Tibial nerve (tissue), 4 donors: ENCODE measurements around the gene MOCS1. TPM values are rescaled to one million over a fixed set of nuclear protein-coding genes. Genes with fewer than 3 reads are reported as not detected.

Source experiments
- DNase-seq, 2 donors: peaks; one replicate each; pipeline ENCODE4 v3.0.0-alpha.2; 2019; ENCODE audit warnings: low spot score in 2 of 2
- H3K27ac ChIP-seq, 4 donors: fragments of 200-600 bp; sonication (generic) in 3 of 4; one replicate each; pipeline ENCODE4 v1.5.1; 2017 to 2019; ENCODE audit warnings: mild to moderate bottlenecking in 1 of 4
- H3K27me3 ChIP-seq, 2 donors: fragments of 200-600 bp; sonication (generic) in 1 of 2; one replicate each; pipeline versions ENCODE4 v1.5.1 to v1.6.0; 2017 to 2019
- H3K36me3 ChIP-seq, 3 donors: fragments of 200-600 bp; sonication (generic); one replicate each; pipeline ENCODE4 v1.5.1; 2018 to 2019
- H3K4me1 ChIP-seq, 4 donors: fragments of 200-600 bp; sonication (generic) in 3 of 4; one replicate each; pipeline ENCODE4 v1.5.1; 2017 to 2019
- H3K4me3 ChIP-seq, 4 donors: fragments of 200-600 bp; sonication (generic) in 3 of 4; one replicate each; pipeline ENCODE4 v1.5.1; 2017 to 2019; ENCODE audit warnings: mild to moderate bottlenecking in 1 of 4, moderate library complexity in 1 of 4
- H3K9me3 ChIP-seq, 4 donors: fragments of 200-600 bp; sonication (generic) in 3 of 4; one replicate each; pipeline ENCODE4 v1.5.1; 2017 to 2019
- CTCF ChIP-seq, 5 experiments: fragments of 200-600 bp in 3 of 5; fragments of 450-650 bp in 2 of 5; sonication (generic) in 3 of 5; IDR thresholded peaks; one replicate each; pipeline ENCODE4 v1.5.1; 2016 to 2019; ENCODE audit warnings: antibody characterized with exemption in 5 of 5, mild to moderate bottlenecking in 3 of 5, moderate library complexity in 2 of 5
- EP300 ChIP-seq, 2 donors: sonication (generic); formaldehyde crosslinking; IDR thresholded peaks; one replicate each; pipeline ENCODE4 v1.6.1; 2017; ENCODE audit warnings: antibody characterized with exemption in 2 of 2, mild to moderate bottlenecking in 1 of 2
- POLR2A ChIP-seq, 2 donors: fragments of 450-650 bp; IDR thresholded peaks; one replicate each; pipeline ENCODE4 v1.6.1; 2017; ENCODE audit warnings: antibody characterized with exemption in 2 of 2, mild to moderate bottlenecking in 2 of 2, moderate library complexity in 2 of 2
- WGBS, 2 donors: methylation state at CpG; one replicate each; pipeline ENCODE4 v1.1.5; 2018; 5-methylcytosine and 5-hydroxymethylcytosine counted together
- total RNA-seq, 4 donors: library from RNA; depleted of rRNA; stranded (reverse); fragments of >200 nt; gene quantifications; one replicate each; pipeline ENCODE4 v1.1.0, GENCODE V29; 2016

The MOCS1 gene
- total RNA-seq, 4 donors from 2014 or later = 56.7 to 103 (median 71.0) TPM

GRCh38 chr6:39930540-39930939 lies 3.7 kb downstream of the MOCS1 start:
- peak overlapping the region in 2 of 4 donors; percentile 92 to 97 for H3K27ac ChIP-seq
- H3K27me3 ChIP-seq = no peaks in the 10 kb centered on the region
- peaks cover 0 to 77% (median 34%) of the 10 kb centered on the region in 4 donors for H3K4me1 ChIP-seq
- no peaks in the 10 kb centered on the region for H3K9me3 ChIP-seq
- H3K4me3 ChIP-seq = no peak overlapping the region
- WGBS, 2 donors = 81 to 89% methylated on average over 4 of the region's 4 CpGs
- DNase-seq = no peak
- TF ChIP-seq CTCF (IDR thresholded peaks at IDR 0.05) (no peak), POLR2A (IDR thresholded peaks at IDR 0.05) (no peak), EP300 (IDR thresholded peaks at IDR 0.05) (no peak)
- H3K36me3 ChIP-seq = peaks cover 0 to 16% (median 1%) of the 10 kb centered on the region in 3 donors

- Histone ChIP-seq H3K4me3 (peak overlapping the region in 1 of 4 donors; percentile 0), H3K4me1 (peaks cover 0 to 70% (median 31%) of the 10 kb centered on the region in 4 donors), H3K9me3 (no peaks in the 10 kb centered on the region), H3K36me3 (peaks cover 0 to 22% (median 8%) of the 10 kb centered on the region in 3 donors), H3K27me3 (no peaks in the 10 kb centered on the region), H3K27ac (peak overlapping the region in 2 of 4 donors; percentile 92 to 97)
- DNase-seq = no peak
- TF ChIP-seq EP300 (IDR thresholded peaks at IDR 0.05) = no peak
- TF ChIP-seq CTCF (IDR thresholded peaks at IDR 0.05) = no peak
- no peak for TF ChIP-seq POLR2A (IDR thresholded peaks at IDR 0.05)
- 52 to 59% methylated on average over 11 of the region's 11 CpGs for WGBS, 2 donors
Measured at GRCh38 chr6:39929733-39930461, 4.4 kb downstream of the MOCS1 start.

- no peaks in the 10 kb centered on the region for H3K9me3 ChIP-seq
- no peak for DNase-seq
- H3K36me3 ChIP-seq = peaks cover 0 to 29% (median 10%) of the 10 kb centered on the region in 3 donors
- H3K27ac ChIP-seq = peak overlapping the region in 2 of 4 donors; percentile 64 to 92
- H3K4me3 ChIP-seq = no peak overlapping the region
- no peak for TF ChIP-seq EP300 (IDR thresholded peaks at IDR 0.05)
- WGBS, 2 donors = 63 to 64% methylated on average over 9 of the region's 9 CpGs
- H3K27me3 ChIP-seq = no peaks in the 10 kb centered on the region
- peaks cover 0 to 72% (median 29%) of the 10 kb centered on the region in 4 donors for H3K4me1 ChIP-seq
Measured at GRCh38 chr6:39929039-39929732, 5.1 kb downstream of the MOCS1 start.

- Histone ChIP-seq H3K4me1 (peaks cover 0 to 75% (median 22%) of the 10 kb centered on the region in 4 donors), H3K27ac (peak overlapping the region; percentile 8 to 78 (median 55)), H3K27me3 (no peaks in the 10 kb centered on the region), H3K36me3 (peaks cover 0 to 50% (median 10%) of the 10 kb centered on the region in 3 donors), H3K9me3 (no peaks in the 10 kb centered on the region), H3K4me3 (no peak overlapping the region)
- DNase-seq = no peak
- TF ChIP-seq EP300 (IDR thresholded peaks at IDR 0.05) = no peak
- TF ChIP-seq CTCF (IDR thresholded peaks at IDR 0.05) = no peak
- TF ChIP-seq POLR2A (IDR thresholded peaks at IDR 0.05) = no peak
- WGBS, 2 donors = 85 to 92% methylated on average over 8 to 11 of the region's 11 CpGs
Measured at GRCh38 chr6:39927159-39927558, 7.1 kb downstream of the MOCS1 start.

- Histone ChIP-seq H3K27ac (peak overlapping the region in 3 of 4 donors; percentile 46 to 78 (median 64)), H3K36me3 (peaks cover 0 to 54% (median 10%) of the 10 kb centered on the region in 3 donors), H3K4me3 (no peak overlapping the region), H3K27me3 (no peaks in the 10 kb centered on the region), H3K9me3 (no peaks in the 10 kb centered on the region), H3K4me1 (peaks cover 0 to 70% (median 20%) of the 10 kb centered on the region in 4 donors)
- TF ChIP-seq EP300 (IDR thresholded peaks at IDR 0.05) (no peak), POLR2A (IDR thresholded peaks at IDR 0.05) (no peak), CTCF (IDR thresholded peaks at IDR 0.05) (no peak)
- no peak for DNase-seq
- 64 to 73% methylated on average over 3 of the region's 3 CpGs for WGBS, 2 donors
Measured at GRCh38 chr6:39926668-39927067, 7.6 kb downstream of the MOCS1 start.
